A673 (cell line): ENCODE data around the gene BANP.

Experiments used
- CTCF ChIP-seq: fragments of 300-800, 200-600 bp; sonication (generic); conservative IDR thresholded peaks from 2 replicates; pipeline ENCODE4 v1.5.1; 2017; ENCODE audit warnings: low read depth, mild to moderate bottlenecking, antibody characterized with exemption, low read length, moderate library complexity, mixed read lengths
- EZH2 ChIP-seq: fragments of 200-600 bp; sonication (generic); IDR thresholded peaks from 2 replicates; pipeline ENCODE4 v1.6.1; 2017; ENCODE audit warnings: borderline replicate concordance, low read depth, mild to moderate bottlenecking, mixed read lengths, antibody characterized with exemption, low read length; ENCODE audit not compliant: poor library complexity, severe bottlenecking

DNA sequence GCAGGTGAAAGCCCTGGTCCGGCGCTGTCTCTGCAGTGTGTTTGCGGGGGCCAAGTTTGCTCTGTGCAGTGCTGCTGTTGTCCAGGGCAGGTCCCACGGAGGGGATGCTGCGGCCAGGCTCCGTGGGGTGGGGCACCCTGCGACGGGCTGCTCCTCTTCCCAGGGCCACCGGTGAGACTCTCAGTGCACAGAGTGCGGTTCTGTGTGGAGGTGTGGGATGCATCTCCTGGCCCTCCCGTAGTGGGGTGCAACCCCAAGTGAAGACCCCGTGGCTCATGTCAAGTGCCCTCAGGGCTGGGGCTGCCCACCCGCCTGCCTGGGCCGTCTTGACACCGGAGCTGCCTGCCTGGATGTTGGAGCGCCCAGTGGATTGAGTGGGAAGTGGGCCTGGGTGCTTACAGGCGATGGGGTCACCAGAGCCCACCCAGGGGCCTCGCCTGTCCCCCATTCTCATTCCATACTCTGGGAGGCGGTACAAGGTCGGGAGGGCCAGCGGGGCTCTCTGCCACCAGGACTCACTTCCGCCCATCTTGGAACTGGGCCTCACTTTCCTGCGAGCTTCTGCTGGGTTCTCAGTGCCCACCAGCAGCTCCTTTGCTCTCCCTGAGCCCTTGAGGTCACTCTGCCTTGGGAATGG lies 119.9 kb downstream of the BANP start:
- TF ChIP-seq EZH2 (no peak), CTCF (no peak)
